OCI-LY7 (cell line): ENCODE measurements around the gene PSTPIP2. TPM values are rescaled to one million over a fixed set of nuclear protein-coding genes. Genes with fewer than 3 reads are reported as not detected.
"Not testable (repeated sequence)": the region's sequence is repeated elsewhere in the genome, so short reads cannot be mapped to it uniquely, and the experiment has no call there.

Experiments used
- BruUV-seq: library from RNA; stranded (reverse); fragments of 400-500 nt; replicated peaks from 2 replicates; lab custom pipeline; 2021; lab: Mats Ljungman, UMichigan
- CTCF ChIA-PET: fragments of 300-600 bp; sonication (Branson Sonifier 250); formaldehyde crosslinking; loops from one replicate; lab custom pipeline; 2022; ENCODE audit warnings: antibody characterized with exemption; ENCODE audit not compliant: unreplicated experiment; lab: Charles Lee
- POLR2A ChIA-PET: fragments of 300-600 bp; sonication (Branson Sonifier 250); formaldehyde crosslinking; loops from one replicate; lab custom pipeline; 2022; ENCODE audit warnings: antibody characterized with exemption; lab: Charles Lee
- DNase-seq: peaks from one replicate; pipeline ENCODE4 v3.0.0-alpha.2; 2015; ENCODE audit warnings: low spot score
- H2AFZ ChIP-seq: fragments of 200-600 bp; sonication (generic), shearing (Covaris generic); 2 replicates; pipeline ENCODE4 v1.6.1; 2014; ENCODE audit warnings: mild to moderate bottlenecking, antibody characterized with exemption, low read length, moderate library complexity
- H3K27ac ChIP-seq: fragments of 200-600 bp; sonication (generic); 2 replicates; pipeline ENCODE4 v1.5.1; 2014; ENCODE audit warnings: mixed run types, low read depth, mild to moderate bottlenecking, moderate library complexity, low read length, inconsistent platforms; ENCODE audit not compliant: poor library complexity, severe bottlenecking
- H3K36me3 ChIP-seq: fragments of 200-600 bp; sonication (generic); 2 replicates; pipeline ENCODE4 v1.6.1; 2014; ENCODE audit warnings: mild to moderate bottlenecking, antibody characterized with exemption, low read length, moderate library complexity, mixed read lengths; ENCODE audit not compliant: insufficient read depth
- H3K4me1 ChIP-seq: fragments of 200-600 bp; sonication (generic); 2 replicates; pipeline ENCODE4 v1.5.1; 2014; ENCODE audit warnings: mild to moderate bottlenecking, low read length; ENCODE audit not compliant: insufficient read depth, poor library complexity, severe bottlenecking
- H3K4me2 ChIP-seq: fragments of 200-600 bp; sonication (generic); 2 replicates; pipeline ENCODE4 v1.6.1; 2014; ENCODE audit warnings: mild to moderate bottlenecking, low read length
- H3K4me3 ChIP-seq: fragments of 200-600 bp; sonication (generic); 2 replicates; pipeline ENCODE4 v1.5.1; 2014; ENCODE audit warnings: mild to moderate bottlenecking, low read depth, low read length; ENCODE audit not compliant: poor library complexity, severe bottlenecking
- H3K79me2 ChIP-seq: fragments of 200-600 bp; sonication (generic); 2 replicates; pipeline ENCODE4 v1.6.1; 2016; ENCODE audit warnings: low read depth, mild to moderate bottlenecking, low read length, moderate library complexity, mixed read lengths; ENCODE audit not compliant: insufficient read depth
- H3K9me2 ChIP-seq: fragments of 200-600 bp; sonication (generic); 2 replicates; pipeline ENCODE4 v1.6.1; 2016; ENCODE audit warnings: mild to moderate bottlenecking, low read length, mixed read lengths; ENCODE audit not compliant: insufficient read depth
- H3K9me3 ChIP-seq: fragments of 200-600 bp; sonication (generic); 2 replicates; pipeline ENCODE4 v1.6.1; 2014; ENCODE audit warnings: mild to moderate bottlenecking, mixed run types, low read length, mixed read lengths
- H4K20me1 ChIP-seq: fragments of 200-600 bp; sonication (generic); 2 replicates; pipeline ENCODE4 v1.6.1; 2014; ENCODE audit warnings: mild to moderate bottlenecking, antibody characterized with exemption, low read length, moderate library complexity, mixed read lengths; ENCODE audit not compliant: insufficient read depth
- EZH2phosphoT487 ChIP-seq: fragments of 200-600 bp; sonication (generic); IDR thresholded peaks from 2 replicates; pipeline ENCODE4 v1.6.1; 2018; ENCODE audit warnings: low read depth, borderline replicate concordance, mild to moderate bottlenecking, mixed run types, antibody characterized with exemption, low read length, moderate library complexity, mixed read lengths
- intact Hi-C: fragments of 100-400 bp; cut with micrococcal nuclease; formaldehyde crosslinking; loops from one replicate; pipeline ENCODE4 v1.10.0; 2022; ENCODE audit not compliant: unreplicated experiment
- total RNA-seq, 2 experiments: library from RNA; depleted of rRNA in 1 of 2; stranded (reverse); fragments of >200 nt in 1 of 2; shearing (Covaris generic) in 1 of 2; gene quantifications; 2 replicates each; pipeline ENCODE4 v1.2.3, GENCODE V29; 2014 to 2022
- TF ChIP-seq, protein P1 (sequence below): fragments of 200-600 bp; sonication (generic); conservative IDR thresholded peaks from 2 replicates; pipeline ENCODE4 v1.5.1; 2014; ENCODE audit warnings: mild to moderate bottlenecking, antibody characterized with exemption, low read length, moderate library complexity, mixed read lengths

Gene PSTPIP2
- total RNA-seq, 2 experiments from 2014 or later: not detected

GRCh38 chr18:46097431-46097800, 25.4 kb upstream of the PSTPIP2 start:
- peak; percentile 11 for DNase-seq
- no TSS peak for BruUV-seq

GRCh38 chr18:46096651-46097300, 24.7 kb upstream of the PSTPIP2 start:
- POLR2A ChIA-PET: interaction anchor here (1.7 to 1.8 kb wide), 2 partner anchors 11 to 76 kb away, joined by 4 to 11 read pairs; no protein-coding TSS in a partner anchor
- Histone ChIP-seq H3K4me1 (peaks cover 16% of the 10 kb centered on the region), H3K9me2 (no peaks in the 10 kb centered on the region), H3K36me3 (peaks cover 47% of the 10 kb centered on the region), H3K79me2 (peaks cover 59% of the 10 kb centered on the region), H2AFZ (no peak overlapping the region), H3K4me2 (peak overlapping the region; percentile 94), H3K4me3 (peak overlapping the region; percentile 96), H4K20me1 (0 out of 2 replicates have a peak, but pooled peaks cover 11% of the 10 kb centered on the region), H3K9me3 (no peaks in the 10 kb centered on the region), H3K27ac (peak overlapping the region; percentile 75)
- intact Hi-C loops: no loop called here
- peak; percentile 19 for DNase-seq
- CTCF ChIA-PET: no interaction called here
- BruUV-seq: TSS peak; percentile 72
- TF ChIP-seq EZH2phosphoT487: no peak

More at GRCh38 chr18:46097431-46097800, 25.4 kb upstream of the PSTPIP2 start:
- H3K36me3 ChIP-seq: peaks cover 42% of the 10 kb centered on the region
- H3K9me2 ChIP-seq: no peaks in the 10 kb centered on the region
- H2AFZ ChIP-seq: peak overlapping the region; percentile 99; the same call in 1 of the 2 replicates
- H3K4me3 ChIP-seq: peak overlapping the region; percentile 96
- peaks cover 16% of the 10 kb centered on the region for H3K4me1 ChIP-seq
- ChIA-PET POLR2A (interaction anchor here (1.7 to 1.8 kb wide), 2 partner anchors 10 to 75 kb away, joined by 4 to 11 read pairs; no protein-coding TSS in a partner anchor), CTCF (no interaction called here)
- 0 out of 2 replicates have a peak, but pooled peaks cover 11% of the 10 kb centered on the region for H4K20me1 ChIP-seq
- intact Hi-C loops: no loop called here
- no peaks in the 10 kb centered on the region for H3K9me3 ChIP-seq
- TF ChIP-seq, protein P1, sequence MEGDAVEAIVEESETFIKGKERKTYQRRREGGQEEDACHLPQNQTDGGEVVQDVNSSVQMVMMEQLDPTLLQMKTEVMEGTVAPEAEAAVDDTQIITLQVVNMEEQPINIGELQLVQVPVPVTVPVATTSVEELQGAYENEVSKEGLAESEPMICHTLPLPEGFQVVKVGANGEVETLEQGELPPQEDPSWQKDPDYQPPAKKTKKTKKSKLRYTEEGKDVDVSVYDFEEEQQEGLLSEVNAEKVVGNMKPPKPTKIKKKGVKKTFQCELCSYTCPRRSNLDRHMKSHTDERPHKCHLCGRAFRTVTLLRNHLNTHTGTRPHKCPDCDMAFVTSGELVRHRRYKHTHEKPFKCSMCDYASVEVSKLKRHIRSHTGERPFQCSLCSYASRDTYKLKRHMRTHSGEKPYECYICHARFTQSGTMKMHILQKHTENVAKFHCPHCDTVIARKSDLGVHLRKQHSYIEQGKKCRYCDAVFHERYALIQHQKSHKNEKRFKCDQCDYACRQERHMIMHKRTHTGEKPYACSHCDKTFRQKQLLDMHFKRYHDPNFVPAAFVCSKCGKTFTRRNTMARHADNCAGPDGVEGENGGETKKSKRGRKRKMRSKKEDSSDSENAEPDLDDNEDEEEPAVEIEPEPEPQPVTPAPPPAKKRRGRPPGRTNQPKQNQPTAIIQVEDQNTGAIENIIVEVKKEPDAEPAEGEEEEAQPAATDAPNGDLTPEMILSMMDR: no peak
- TF ChIP-seq EZH2phosphoT487: no peak
- peak overlapping the region; percentile 75 for H3K27ac ChIP-seq
- peak overlapping the region; percentile 94 for H3K4me2 ChIP-seq
- H3K79me2 ChIP-seq: peaks cover 56% of the 10 kb centered on the region

DNA sequence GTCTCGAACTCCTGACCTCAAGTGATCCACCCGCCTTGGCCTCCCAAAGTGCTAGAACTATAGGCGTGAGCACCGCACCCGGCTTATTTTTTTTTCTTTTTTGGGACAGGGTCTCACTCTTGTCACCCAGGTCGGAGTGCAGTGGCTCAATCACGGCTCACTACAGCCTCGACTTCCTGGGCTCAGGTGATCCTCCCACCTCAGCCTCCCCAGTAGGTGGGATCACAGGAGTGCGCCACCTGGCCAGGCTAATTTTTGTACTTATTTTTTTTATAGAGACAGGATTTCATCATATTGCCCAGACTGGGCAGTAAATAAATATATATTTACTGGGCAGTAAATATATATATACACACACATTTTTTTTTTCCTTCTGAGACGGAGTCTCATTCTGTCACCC, 23.5 kb upstream of the PSTPIP2 start:
- H2AFZ ChIP-seq: no peak overlapping the region
- TF ChIP-seq, protein P1: no peak
- no peak for TF ChIP-seq EZH2phosphoT487
- H3K79me2 ChIP-seq: peaks cover 70% of the 10 kb centered on the region
- no peak for DNase-seq
- no peaks in the 10 kb centered on the region for H3K9me3 ChIP-seq
- H3K27ac ChIP-seq: no peak overlapping the region
- ChIA-PET CTCF (no interaction called here), POLR2A (interaction anchor here (1.8 kb wide), 1 partner anchor 77 kb away, joined by 4 read pairs; no protein-coding TSS in a partner anchor)
- 0 out of 2 replicates have a peak, but pooled peaks cover 11% of the 10 kb centered on the region for H4K20me1 ChIP-seq
- H3K9me2 ChIP-seq: no peaks in the 10 kb centered on the region
- no peak overlapping the region for H3K4me2 ChIP-seq
- H3K36me3 ChIP-seq: peaks cover 59% of the 10 kb centered on the region
- intact Hi-C loops: no loop called here
- H3K4me3 ChIP-seq: no peak overlapping the region
- no TSS peak for BruUV-seq
- H3K4me1 ChIP-seq: peaks cover 16% of the 10 kb centered on the region

DNA sequence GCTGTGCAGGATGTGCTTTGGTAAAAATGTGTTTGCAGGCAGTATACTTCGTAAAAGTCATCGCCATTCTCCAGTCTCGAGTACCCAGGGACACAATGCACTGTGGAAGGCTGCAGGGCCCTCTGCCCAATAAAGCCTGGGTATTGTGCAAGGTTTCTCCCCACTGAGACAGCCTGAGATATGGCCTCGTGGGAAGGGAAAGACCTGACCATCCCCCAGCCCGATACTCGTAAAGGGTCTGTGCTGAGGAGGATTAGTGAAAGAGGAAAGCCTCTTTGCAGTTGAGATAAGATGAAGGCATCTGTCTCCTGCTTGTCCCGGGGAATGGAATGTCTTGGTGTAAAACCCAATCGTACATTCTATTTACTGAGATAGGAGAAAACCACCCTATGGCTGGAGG, 16.4 kb upstream of the PSTPIP2 start:
- H3K27ac ChIP-seq, H3K9me2 ChIP-seq, H3K4me3 ChIP-seq, POLR2A ChIA-PET, DNase-seq, BruUV-seq, H3K9me3 ChIP-seq, H3K4me2 ChIP-seq, H4K20me1 ChIP-seq, intact Hi-C loops, H2AFZ ChIP-seq, CTCF ChIA-PET, H3K4me1 ChIP-seq: not testable (repeated sequence)
- Histone ChIP-seq H3K36me3 (peaks cover 99% of the 10 kb centered on the region), H3K79me2 (peaks cover 30% of the 10 kb centered on the region; the same call in 1 of the 2 replicates)
